HG02610 (cell line): ENCODE data around the gene MPC1.

Source experiments
- ATAC-seq: cut with Tn5 transposase; IDR thresholded peaks from one replicate; pipeline ENCODE4 v1.9.1; 2021; ENCODE audit warnings: mild to moderate bottlenecking, moderate library complexity; ENCODE audit not compliant: unreplicated experiment

Gene MPC1

GRCh38 chr6:166318649-166319600 is 63.8 kb downstream of the MPC1 start:
- no peak for ATAC-seq

GRCh38 chr6:166318227-166318626 is 64.5 kb downstream of the MPC1 start:
- ATAC-seq: no peak

- ATAC-seq: no peak
Observed at GRCh38 chr6:166317261-166318212, 65.2 kb downstream of the MPC1 start.

- ATAC-seq: no peak
Observed at GRCh38 chr6:166315436-166315835, 67.3 kb downstream of the MPC1 start.
